Fibroblast of pulmonary artery (primary cell): ENCODE data around the gene SPRR2G.
A peak's percentile ranks its signal among the peaks of the same experiment; 100 is the strongest.
"Not testable (repeated sequence)": the region's sequence is repeated elsewhere in the genome, so short reads cannot be mapped to it uniquely, and the experiment has no call there.

Experiments used
- DNase-seq: peaks from one replicate; pipeline ENCODE4 v3.0.0-alpha.2; 2010; ENCODE audit warnings: low read depth
- H3K4me3 ChIP-seq: replicated peaks from 2 replicates; pipeline ENCODE4 v1.5.1; 2011; ENCODE audit warnings: low read depth, mild to moderate bottlenecking, control low read depth, low read length, moderate library complexity
- CTCF ChIP-seq: IDR thresholded peaks from 2 replicates; pipeline ENCODE4 v1.5.1; 2011; ENCODE audit warnings: mild to moderate bottlenecking, control low read depth, low read length, inconsistent platforms; ENCODE audit errors: missing control alignments

Gene SPRR2G

GRCh38 chr1:153119491-153119971, 31.2 kb downstream of the SPRR2G start:
- TF ChIP-seq CTCF = no peak
- no peak overlapping the region for H3K4me3 ChIP-seq
- no peak for DNase-seq

- not testable (repeated sequence) for H3K4me3 ChIP-seq, DNase-seq
Observed at GRCh38 chr1:153115264-153115663, 35.4 kb downstream of the SPRR2G start.

GRCh38 chr1:153113416-153113815, 37.3 kb downstream of the SPRR2G start, which contains the start of gene SPRR2F:
TSS of gene SPRR2F (minus strand) at chr1:153113516. CDS start at chr1:153112733, 783 bp downstream.
- TF ChIP-seq CTCF = no peak
- H3K4me3 ChIP-seq = no peak within 1 kb of the TSS
- no peak for DNase-seq

GRCh38 chr1:153112454-153112853, 38.2 kb downstream of the SPRR2G start:
- DNase-seq, H3K4me3 ChIP-seq: not testable (repeated sequence)

GRCh38 chr1:153100245-153100644, 50.4 kb downstream of the SPRR2G start:
- no peak overlapping the region for H3K4me3 ChIP-seq
- peak; percentile 40 for DNase-seq
- TF ChIP-seq CTCF = no peak
